H1 (cell line): ENCODE measurements around the gene RGS2. TPM values are rescaled to one million over a fixed set of nuclear protein-coding genes. Genes with fewer than 3 reads are reported as not detected.
A peak's percentile ranks its signal among the peaks of the same experiment; 100 is the strongest.

Experiments
- CTCF ChIA-PET: fragments of 300-600 bp; sonication (Branson Sonifier 250); formaldehyde crosslinking; loops from one replicate; lab custom pipeline; 2021; ENCODE audit not compliant: partially characterized antibody; lab: Charles Lee
- POLR2A ChIA-PET: fragments of 300-600 bp; sonication (Branson Sonifier 250); formaldehyde crosslinking; loops from one replicate; lab custom pipeline; 2021; ENCODE audit warnings: inconsistent platforms; ENCODE audit not compliant: partially characterized antibody; lab: Charles Lee
- DNase-seq, 2 experiments: peaks; one replicate each; pipeline versions ENCODE4 v3.0.0 to v3.0.0-alpha.2; 2010 to 2022; ENCODE audit warnings: low spot score in 2 of 2, low read depth in 1 of 2, mixed read lengths in 1 of 2
- FAIRE-seq: peaks from 2 replicates; lab custom pipeline; 2011; peaks lifted over from hg19 to GRCh38; lab: Jason Lieb, UNC
- H2AFZ ChIP-seq: 2 replicates; pipeline ENCODE4 v1.8.1; 2012; ENCODE audit warnings: low read length, inconsistent platforms
- H2AK5ac ChIP-seq: 2 replicates; pipeline ENCODE4 v1.6.1; 2013; ENCODE audit warnings: low read depth, low read length
- H2BK120ac ChIP-seq: replicated peaks from 2 replicates; pipeline ENCODE3; 2013; ENCODE audit warnings: low read depth, low read length, inconsistent platforms
- H2BK12ac ChIP-seq: 2 replicates; pipeline ENCODE4 v1.6.1; 2013; ENCODE audit warnings: low read depth, low read length
- H2BK15ac ChIP-seq: 2 replicates; pipeline ENCODE4 v1.6.1; 2013; ENCODE audit warnings: low read length
- H2BK20ac ChIP-seq: 2 replicates; pipeline ENCODE4 v1.6.1; 2013; ENCODE audit warnings: low read length
- H2BK5ac ChIP-seq: 2 replicates; pipeline ENCODE4 v1.6.1; 2013; ENCODE audit warnings: low read depth, low read length
- H3K14ac ChIP-seq: 2 replicates; pipeline ENCODE4 v1.6.1; 2013; ENCODE audit warnings: inconsistent platforms; ENCODE audit not compliant: insufficient read length
- H3K18ac ChIP-seq: 2 replicates; pipeline ENCODE4 v1.6.1; 2013; ENCODE audit warnings: low read length; ENCODE audit errors: extremely low read depth
- H3K23ac ChIP-seq: 2 replicates; pipeline ENCODE4 v1.6.1; 2013; ENCODE audit warnings: inconsistent platforms; ENCODE audit not compliant: insufficient read length
- H3K23me2 ChIP-seq: 2 replicates; pipeline ENCODE4 v1.6.1; 2013; ENCODE audit warnings: low read depth, low read length
- H3K27ac ChIP-seq: 2 replicates; pipeline ENCODE4 v1.6.1; 2011; ENCODE audit warnings: low read depth, low read length, inconsistent platforms
- H3K27me3 ChIP-seq, 4 experiments: replicated peaks in 1 of 4; 1 replicate in 1 of 4; 2 replicates in 3 of 4; pipeline versions ENCODE4 v1.6.1 to v1.8.1; 2011 to 2013; ENCODE audit warnings: low read length in 3 of 4, mild to moderate bottlenecking in 3 of 4, inconsistent platforms in 2 of 4, mixed read lengths in 2 of 4, moderate library complexity in 1 of 4; ENCODE audit not compliant: control insufficient read depth in 3 of 4, insufficient read depth in 3 of 4; ENCODE audit errors: extremely low read depth in 1 of 4
- H3K36me3 ChIP-seq, 4 experiments: 2 replicates each; pipeline versions ENCODE4 v1.6.1 to v1.8.1; 2011 to 2013; ENCODE audit warnings: mild to moderate bottlenecking in 4 of 4, low read length in 3 of 4, moderate library complexity in 2 of 4, control low read depth in 1 of 4, inconsistent platforms in 1 of 4; ENCODE audit not compliant: insufficient read depth in 4 of 4, control insufficient read depth in 2 of 4
- H3K4ac ChIP-seq: replicated peaks from 2 replicates; pipeline ENCODE3; 2013; ENCODE audit warnings: low read length, low read depth, mixed read lengths, inconsistent platforms; ENCODE audit not compliant: insufficient read length
- H3K4me1 ChIP-seq, 4 experiments: replicated peaks in 1 of 4; 1 replicate in 1 of 4; 2 replicates in 3 of 4; pipeline versions ENCODE4 v1.6.1 to v1.8.1; 2011 to 2013; ENCODE audit warnings: low read length in 3 of 4, inconsistent platforms in 2 of 4, mixed read lengths in 1 of 4; ENCODE audit not compliant: insufficient read depth in 4 of 4, control insufficient read depth in 3 of 4
- H3K4me2 ChIP-seq, 2 experiments: 2 replicates each; pipeline versions ENCODE4 v1.6.1 to v1.8.1; 2011 to 2013; ENCODE audit warnings: low read depth in 2 of 2, low read length in 2 of 2, control low read depth in 1 of 2, inconsistent platforms in 1 of 2, mild to moderate bottlenecking in 1 of 2; ENCODE audit not compliant: insufficient read depth in 1 of 2
- H3K4me3 ChIP-seq, 4 experiments: fragments of 200-600, 300-600 bp in 1 of 4; sonication (generic), shearing (Covaris generic), sonication (Bioruptor Twin) in 1 of 4; 2 replicates each; pipeline versions ENCODE4 v1.5.1 to v1.8.1; 2011 to 2016; ENCODE audit warnings: low read length in 4 of 4, low read depth in 3 of 4, control low read depth in 2 of 4, inconsistent platforms in 2 of 4, mild to moderate bottlenecking in 2 of 4, mixed read lengths in 1 of 4, moderate library complexity in 1 of 4; ENCODE audit not compliant: insufficient read depth in 2 of 4; ENCODE audit errors: extremely low read depth in 1 of 4
- H3K56ac ChIP-seq: replicated peaks from 2 replicates; pipeline ENCODE3; 2013; ENCODE audit warnings: low read depth, mild to moderate bottlenecking, mixed read lengths, low read length, inconsistent platforms; ENCODE audit not compliant: insufficient read length
- H3K79me1 ChIP-seq: 2 replicates; pipeline ENCODE4 v1.6.1; 2013; ENCODE audit warnings: low read depth, low read length, control low read depth
- H3K79me2 ChIP-seq, 2 experiments: 2 replicates each; pipeline versions ENCODE4 v1.6.1 to v1.8.1; 2012 to 2013; ENCODE audit warnings: low read length in 2 of 2, mild to moderate bottlenecking in 2 of 2, inconsistent platforms in 1 of 2; ENCODE audit not compliant: insufficient read depth in 2 of 2, control insufficient read depth in 1 of 2
- H3K9ac ChIP-seq, 4 experiments: replicated peaks in 1 of 4; 1 replicate in 1 of 4; 2 replicates in 3 of 4; pipeline versions ENCODE4 v1.6.1 to v1.8.1; 2011 to 2013; ENCODE audit warnings: low read depth in 3 of 4, low read length in 3 of 4, control low read depth in 2 of 4, mild to moderate bottlenecking in 2 of 4, moderate library complexity in 2 of 4, inconsistent platforms in 1 of 4; ENCODE audit errors: extremely low read depth in 1 of 4
- H3K9me3 ChIP-seq, 2 experiments: 2 replicates each; pipeline versions ENCODE4 v1.6.1 to v1.8.1; 2012 to 2013; ENCODE audit warnings: mild to moderate bottlenecking in 2 of 2, moderate library complexity in 2 of 2, control low read depth in 1 of 2, inconsistent platforms in 1 of 2, low read depth in 1 of 2, low read length in 1 of 2, mixed read lengths in 1 of 2; ENCODE audit not compliant: insufficient read depth in 2 of 2
- H4K20me1 ChIP-seq, 2 experiments: replicated peaks in 1 of 2; 2 replicates each; pipeline versions ENCODE3 to v1.8.1; 2011 to 2013; ENCODE audit warnings: inconsistent platforms in 2 of 2, low read length in 2 of 2, mild to moderate bottlenecking in 1 of 2; ENCODE audit not compliant: insufficient read depth in 2 of 2, control insufficient read depth in 1 of 2
- H4K5ac ChIP-seq: 2 replicates; pipeline ENCODE4 v1.6.1; 2013; ENCODE audit warnings: low read length, low read depth, mixed read lengths, inconsistent platforms; ENCODE audit not compliant: insufficient read length
- H4K8ac ChIP-seq: 2 replicates; pipeline ENCODE4 v1.8.0; 2013; ENCODE audit warnings: mild to moderate bottlenecking, moderate library complexity, low read length, inconsistent platforms; ENCODE audit not compliant: insufficient read depth; ENCODE audit errors: extremely low read depth
- H4K91ac ChIP-seq: replicated peaks from 2 replicates; pipeline ENCODE3; 2013; ENCODE audit warnings: low read length, mixed read lengths, inconsistent platforms; ENCODE audit not compliant: insufficient read length
- EGR1 ChIP-seq: IDR thresholded peaks from 2 replicates; pipeline ENCODE4 v1.6.1; 2011; ENCODE audit warnings: low read depth, low read length, borderline replicate concordance
- MAFK ChIP-seq: IDR thresholded peaks from 2 replicates; pipeline ENCODE4 v1.6.1; 2012; ENCODE audit warnings: low read depth, mild to moderate bottlenecking, improper control_type of control experiment, low read length
- WGBS, 2 experiments: shearing (Covaris generic) in 1 of 2; methylation state at CpG; one replicate each; pipeline versions ENCODE4 v1.1.6 to v1.1.7; 2013 to 2015; ENCODE audit warnings: low lambda C conversion rate in 2 of 2, mixed read lengths in 2 of 2, inconsistent platforms in 1 of 2, low coverage in 1 of 2, missing lambda C conversion rate in 1 of 2; ENCODE audit not compliant: insufficient replicate concordance in 2 of 2, insufficient coverage in 1 of 2, insufficient read length in 1 of 2; ENCODE audit errors: extremely low coverage in 1 of 2, missing lambda C conversion rate in 1 of 2; 5-methylcytosine and 5-hydroxymethylcytosine counted together
- polyA plus RNA-seq, 7 experiments: library from polyadenylated mRNA; depleted of rRNA in 3 of 7; stranded (reverse) in 5 of 7; unstranded in 2 of 7; fragments of >200 nt in 5 of 7; fragments of 200-250 nt in 2 of 7; gene quantifications; 1 replicate in 5 of 7; 2 replicates in 1 of 7; 4 replicates in 1 of 7; pipeline versions ENCODE4 v1.2.1 to v1.2.3, GENCODE V29; 2011 to 2013; ENCODE audit warnings: missing spikeins in 2 of 7, mixed read lengths in 2 of 7
- total RNA-seq: library from RNA; stranded (reverse); fragmentation: NEBNext Ultra II Directional; extraction: Animal tissue kit (Norgen Biotek cat#: 25700); gene quantifications from 2 replicates; pipeline ENCODE4 v1.2.1, GENCODE V29; 2021

Gene RGS2
- total and polyA plus RNA-seq, 2 of the 8 experiments (the other 6 are each of a cell fraction or from before 2014, with no cell fraction given) = 9.1 to 17.0 TPM

DNA sequence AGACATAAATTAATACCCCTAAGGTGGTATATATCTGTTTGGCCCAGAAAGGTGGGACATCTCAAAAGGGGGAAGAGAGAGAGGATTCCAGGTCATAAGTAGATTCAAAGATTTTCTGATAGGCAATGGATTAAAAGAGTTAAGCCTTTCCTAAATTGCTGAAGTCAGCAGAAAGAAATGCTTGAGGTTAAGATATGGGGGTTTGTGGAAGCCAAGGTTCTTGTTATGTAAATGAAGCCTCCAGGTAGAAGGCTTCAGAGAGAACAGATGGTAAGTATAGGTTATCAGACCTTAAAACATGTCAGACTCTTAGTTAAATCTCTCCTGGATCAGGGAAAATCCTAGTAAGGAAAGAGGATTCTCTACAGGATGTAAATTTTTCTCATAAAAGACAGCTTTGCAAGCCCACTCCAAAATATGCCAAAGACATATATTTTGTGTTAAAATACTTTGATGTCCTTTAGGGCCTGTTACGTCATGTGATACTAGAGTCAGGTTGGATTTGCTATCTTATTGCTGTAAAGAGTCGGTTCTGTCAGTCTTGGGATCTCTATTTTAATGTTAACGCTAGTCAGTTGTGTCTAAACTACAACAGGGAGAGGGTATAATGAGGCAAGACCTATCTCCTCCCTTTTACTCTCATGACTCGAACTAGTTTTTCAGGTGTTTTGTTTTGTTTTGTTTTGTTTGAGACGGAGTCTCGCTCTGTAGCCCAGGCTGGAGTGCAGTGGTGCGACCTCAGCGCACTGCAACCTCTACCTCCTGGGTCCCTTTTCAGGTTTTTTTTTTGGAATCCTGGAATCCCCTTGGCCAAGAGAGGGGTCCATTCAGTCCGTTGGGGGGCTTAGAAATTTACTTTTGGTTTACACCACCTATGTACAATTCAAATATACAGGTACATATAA is 30.6 kb downstream of the RGS2 start:
- peak overlapping the region; percentile 45 to 50; a peak in 3 of 4 replicates for H3K4me2 ChIP-seq
- TF ChIP-seq EGR1 (no peak), MAFK (peak; percentile 99)

More for the DNA sequence above, 30.6 kb downstream of the RGS2 start:
- no peaks in the 10 kb centered on the region for H3K23me2 ChIP-seq
- peak overlapping the region; percentile 25; the same call in 1 of the 2 replicates for H2AFZ ChIP-seq
- H4K91ac ChIP-seq = no peak overlapping the region
- H4K8ac ChIP-seq = no peak overlapping the region
- peak overlapping the region; percentile 62 for H4K5ac ChIP-seq
- FAIRE-seq (peak; percentile 88), DNase-seq (no peak)
- CTCF ChIA-PET = no interaction called here
- no peak overlapping the region for H3K14ac ChIP-seq
- no peak overlapping the region; a peak in 1 of 7 replicates for H3K9ac ChIP-seq
- H2BK15ac ChIP-seq = no peak overlapping the region
- H3K27ac ChIP-seq = peak overlapping the region; percentile 14; the same call in 1 of the 2 replicates
- peak overlapping the region; percentile 61 for H2BK120ac ChIP-seq
- no peaks in the 10 kb centered on the region for H3K9me3 ChIP-seq
- H2BK5ac ChIP-seq = 0 out of 2 replicates have a peak overlapping the region, but pooled peaks have one; percentile 13
- no peaks in the 10 kb centered on the region for H3K36me3 ChIP-seq
- POLR2A ChIA-PET = interaction anchor here (0.6 kb wide), 1 partner anchor 35 kb away, joined by 3 read pairs; no protein-coding TSS in a partner anchor
- 58% methylated on average over 9 of the region's 9 CpGs; no CpG with 5 or more reads in 1 of the 2 experiments for WGBS, 2 experiments
- H3K79me1 ChIP-seq = no peaks in the 10 kb centered on the region
- no peaks in the 10 kb centered on the region for H3K79me2 ChIP-seq
- H3K23ac ChIP-seq = no peak overlapping the region
- H3K18ac ChIP-seq = no peak overlapping the region
- H4K20me1 ChIP-seq = no peaks in the 10 kb centered on the region
- peak overlapping the region in 1 of 4 experiments; percentile 40; a peak in 2 of 8 replicates for H3K4me3 ChIP-seq
- no peak overlapping the region for H3K56ac ChIP-seq
- no peak overlapping the region for H2AK5ac ChIP-seq
- H2BK20ac ChIP-seq = peak overlapping the region; percentile 55; the same call in 1 of the 2 replicates
- no peak overlapping the region for H2BK12ac ChIP-seq
- peaks cover 0 to 16% (median 6%) of the 10 kb centered on the region in 4 experiments; a peak in 6 of 7 replicates for H3K4me1 ChIP-seq
- H3K4ac ChIP-seq = peak overlapping the region; percentile 27
- H3K27me3 ChIP-seq = no peaks in the 10 kb centered on the region
